ENCODE results near the gene RRP7A.

- TF ChIP-seq CTCF (conservative IDR thresholded peaks at IDR 0.05) (no peak), ZFX (IDR thresholded peaks at IDR 0.05) (no peak)
Observed at GRCh38 chr22:42461511-42461910, 58.1 kb downstream of the RRP7A start.
